AG04450 (cell line): ENCODE measurements around the gene GFI1. TPM values are rescaled to one million over a fixed set of nuclear protein-coding genes. Genes with fewer than 3 reads are reported as not detected.
A peak's percentile ranks its signal among the peaks of the same experiment; 100 is the strongest.

ENCODE experiments used
- CTCF ChIA-PET: fragments of 300-600, 350-600 bp; formaldehyde crosslinking; extraction: SDS; loops from one replicate; lab custom pipeline; 2022; ENCODE audit warnings: antibody characterized with exemption, inconsistent platforms; lab: Charles Lee
- POLR2A ChIA-PET: fragments of 350-600 bp; formaldehyde crosslinking; extraction: SDS; loops from one replicate; lab custom pipeline; 2021; ENCODE audit warnings: antibody characterized with exemption, inconsistent platforms; lab: Yijun Ruan, JAX
- DNase-seq: peaks from one replicate; pipeline ENCODE4 v3.0.0-alpha.2; 2011; ENCODE audit warnings: low read depth, low spot score
- H3K27ac ChIP-seq: one replicate; pipeline ENCODE4 v1.5.1; 2012; ENCODE audit warnings: low read depth, low read length, control low read depth
- H3K27me3 ChIP-seq: one replicate; pipeline ENCODE4 v1.6.0; 2012; ENCODE audit warnings: low read length; ENCODE audit not compliant: control insufficient read depth, insufficient read depth
- H3K4me3 ChIP-seq: 2 replicates; pipeline ENCODE4 v1.5.1; 2011; ENCODE audit warnings: mild to moderate bottlenecking, low read depth, low read length, control low read depth
- H3K9me3 ChIP-seq: 2 replicates; pipeline ENCODE4 v1.5.1; 2012; ENCODE audit warnings: low read length; ENCODE audit not compliant: control insufficient read depth, insufficient read depth
- CTCF ChIP-seq: IDR thresholded peaks from 2 replicates; pipeline ENCODE4 v1.5.1; 2011; ENCODE audit warnings: low read depth, low read length, control low read depth, inconsistent platforms
- polyA plus RNA-seq: library from polyadenylated mRNA; depleted of rRNA; stranded (reverse); fragments of >200 nt; gene quantifications from 2 replicates; pipeline ENCODE4 v1.2.3, GENCODE V29; 2011

GFI1 gene
- polyA plus RNA-seq, 1 experiment = 0.04 TPM

- DNase-seq = no peak
- no peak for TF ChIP-seq CTCF
Observed at GRCh38 chr1:92482665-92483609, 3.8 kb downstream of the GFI1 start.

GRCh38 chr1:92481971-92482664 lies 4.6 kb downstream of the GFI1 start:
- ChIA-PET CTCF (interaction anchor here (0.6 to 1.2 kb wide), 2 partner anchors 82 to 172 kb away, joined by 3 read pairs; no protein-coding TSS in a partner anchor), POLR2A (no interaction called here)
- DNase-seq = no peak
- Histone ChIP-seq H3K4me3 (0 out of 2 replicates have a peak overlapping the region, but pooled peaks have one; percentile 7), H3K9me3 (peaks cover 16% of the 10 kb centered on the region; the same call in 1 of the 2 replicates), H3K27ac (no peak overlapping the region), H3K27me3 (peaks cover 91% of the 10 kb centered on the region)
- no peak for TF ChIP-seq CTCF

More at GRCh38 chr1:92482665-92483609, 3.8 kb downstream of the GFI1 start:
- CTCF ChIA-PET = interaction anchor here (0.7 to 1.2 kb wide), 2 partner anchors 85 to 172 kb away, joined by 3 read pairs; no protein-coding TSS in a partner anchor
- Histone ChIP-seq H3K27ac (no peak overlapping the region), H3K9me3 (peaks cover 16% of the 10 kb centered on the region; the same call in 1 of the 2 replicates), H3K27me3 (peaks cover 92% of the 10 kb centered on the region), H3K4me3 (no peak overlapping the region)
- POLR2A ChIA-PET = no interaction called here

- H3K27ac ChIP-seq = no peak overlapping the region
- ChIA-PET CTCF (interaction anchor here (1.6 kb wide), 1 partner anchor 171 kb away, joined by 3 read pairs; no protein-coding TSS in a partner anchor), POLR2A (no interaction called here)
- H3K27me3 ChIP-seq = peaks cover 91% of the 10 kb centered on the region
- peaks cover 16% of the 10 kb centered on the region; the same call in 1 of the 2 replicates for H3K9me3 ChIP-seq
- no peak for TF ChIP-seq CTCF
- H3K4me3 ChIP-seq = no peak overlapping the region
- DNase-seq = no peak
Observed at GRCh38 chr1:92481599-92481925, 5.2 kb downstream of the GFI1 start.

GRCh38 chr1:92480813-92481598 lies 5.7 kb downstream of the GFI1 start:
- ChIA-PET CTCF (interaction anchor here (1.6 kb wide), 1 partner anchor 171 kb away, joined by 3 read pairs; no protein-coding TSS in a partner anchor), POLR2A (no interaction called here)
- H3K27ac ChIP-seq = no peak overlapping the region
- no peak for TF ChIP-seq CTCF
- peaks cover 94% of the 10 kb centered on the region for H3K27me3 ChIP-seq
- H3K4me3 ChIP-seq = no peak overlapping the region
- no peak for DNase-seq
- peaks cover 16% of the 10 kb centered on the region; the same call in 1 of the 2 replicates for H3K9me3 ChIP-seq
